HG03354 (cell line): ENCODE results near the gene LYPD3.
A peak's percentile ranks its signal among the peaks of the same experiment; 100 is the strongest.
"Not testable (repeated sequence)": the region's sequence is repeated elsewhere in the genome, so short reads cannot be mapped to it uniquely, and the experiment has no call there.

Experiments
- ATAC-seq: cut with Tn5 transposase; IDR thresholded peaks from one replicate; pipeline ENCODE4 v1.9.1; 2021; ENCODE audit warnings: mild to moderate bottlenecking; ENCODE audit not compliant: unreplicated experiment, poor library complexity, severe bottlenecking

LYPD3 gene

GRCh38 chr19:43463381-43464133 is 1.9 kb downstream of the LYPD3 start:
- peak; percentile 85 for ATAC-seq

DNA sequence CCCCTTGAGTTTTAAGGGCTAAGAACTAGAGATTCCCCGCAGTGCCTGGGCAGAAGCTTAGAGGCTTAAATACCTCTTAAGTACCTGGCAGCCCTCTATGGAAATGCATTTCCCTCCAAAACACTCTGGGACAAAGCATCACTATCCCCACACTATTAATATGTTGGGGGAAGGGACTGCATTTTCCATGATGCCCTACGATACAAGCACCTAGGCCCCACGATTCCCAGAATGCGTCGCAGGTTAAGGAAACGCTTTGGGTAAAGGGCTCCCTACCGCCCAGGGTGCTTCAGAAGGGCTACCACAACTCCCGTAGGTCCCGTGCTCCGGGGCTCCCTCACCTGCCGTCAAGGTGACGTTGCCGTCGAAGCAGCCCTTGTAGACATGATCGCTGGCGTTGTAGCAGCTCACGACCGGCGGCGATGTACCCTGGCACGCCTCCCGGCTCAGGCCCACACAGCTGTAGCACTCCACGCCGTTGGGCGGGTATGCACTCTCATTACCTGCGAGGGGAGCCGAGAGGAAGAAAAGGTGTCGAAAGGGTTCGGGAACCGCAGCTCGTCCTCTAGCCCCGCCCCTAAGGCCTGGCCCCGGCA is 2.5 kb downstream of the LYPD3 start:
- no peak for ATAC-seq

- ATAC-seq: no peak
Observed at GRCh38 chr19:43462383-43462782, 3.0 kb downstream of the LYPD3 start.

DNA sequence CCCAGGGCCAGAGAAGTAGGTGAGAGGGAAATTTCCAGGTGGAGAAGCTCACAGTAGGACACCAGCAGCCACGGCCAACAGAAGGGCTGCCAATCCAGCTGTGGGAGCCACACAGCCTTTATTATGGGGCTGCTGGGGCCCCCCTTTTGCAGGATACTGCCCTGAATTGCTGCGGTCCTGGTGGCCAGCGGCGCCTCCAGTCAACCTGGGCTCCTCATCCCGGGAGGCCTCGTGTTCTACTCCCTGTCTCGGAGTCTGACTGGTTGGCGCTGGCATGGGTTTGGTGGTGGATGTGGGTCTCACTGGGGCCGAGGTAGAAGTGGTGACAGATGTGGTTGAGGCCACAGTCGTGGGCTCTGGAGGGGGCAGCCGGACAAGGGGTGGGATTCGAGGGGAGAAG is 4.1 kb downstream of the LYPD3 start:
- ATAC-seq: no peak

DNA sequence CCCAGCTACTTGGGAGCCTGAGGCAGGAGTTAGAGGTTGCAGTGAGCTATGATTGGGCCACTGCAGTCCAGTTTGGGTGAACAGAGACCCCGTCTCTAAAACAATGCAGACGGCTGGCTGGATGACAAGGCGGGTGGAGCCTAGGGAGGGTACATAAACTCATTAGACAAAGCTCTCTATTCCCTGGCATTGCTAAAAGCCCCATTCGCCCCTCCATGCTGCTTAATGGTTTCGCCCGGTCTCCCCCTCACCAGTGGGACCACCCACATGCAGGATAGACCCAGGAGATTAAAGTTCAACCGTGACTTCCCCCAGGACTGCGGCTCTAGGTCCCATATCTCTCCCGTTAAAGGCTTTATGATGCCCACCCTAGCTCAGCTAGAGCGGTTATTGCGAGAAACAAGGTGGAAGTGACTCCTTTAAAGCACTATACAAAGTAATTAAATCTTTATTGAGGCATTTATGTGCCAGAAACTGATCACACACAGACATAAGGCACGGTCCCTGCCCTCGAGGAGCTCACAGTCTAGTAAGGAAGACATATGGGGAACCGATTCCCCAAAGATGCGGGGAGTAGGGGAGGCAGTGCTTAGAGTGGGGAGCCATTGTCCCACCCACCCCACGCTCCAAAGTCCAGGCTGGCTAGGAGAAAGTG is 4.9 kb downstream of the LYPD3 start:
- ATAC-seq: no peak

- no peak for ATAC-seq
Observed at GRCh38 chr19:43457809-43458208, 7.6 kb downstream of the LYPD3 start.

GRCh38 chr19:43455321-43456113 is 9.9 kb downstream of the LYPD3 start:
- ATAC-seq: no peak

GRCh38 chr19:43454031-43454430 is 11.4 kb downstream of the LYPD3 start:
- no peak for ATAC-seq

DNA sequence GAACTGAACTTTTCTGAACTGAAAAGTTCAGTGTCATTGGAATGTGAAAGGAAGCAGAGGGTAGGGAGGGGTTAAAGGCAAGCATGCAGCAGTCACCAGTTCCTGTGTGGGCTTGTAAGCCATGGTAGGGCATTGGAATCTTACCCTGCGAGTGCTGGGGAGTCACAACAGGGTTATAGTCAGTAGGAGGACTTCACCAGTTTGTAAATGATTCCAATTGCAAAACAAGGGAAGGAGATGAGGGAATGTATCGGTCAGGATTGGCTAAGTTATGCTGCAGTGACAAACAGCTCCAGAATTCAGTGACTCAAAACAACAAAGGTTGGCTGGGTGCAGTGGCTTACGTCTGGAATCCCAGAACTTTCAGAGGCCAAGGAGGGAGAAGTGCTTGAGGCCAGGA is 12.8 kb downstream of the LYPD3 start:
- no peak for ATAC-seq

- ATAC-seq: no peak
Observed at GRCh38 chr19:43450545-43450997, 14.8 kb downstream of the LYPD3 start.

- no peak for ATAC-seq
Observed at GRCh38 chr19:43447655-43448054, 17.8 kb downstream of the LYPD3 start.

GRCh38 chr19:43446746-43447489 is 18.5 kb downstream of the LYPD3 start:
- ATAC-seq: no peak

GRCh38 chr19:43445426-43445825 is 20.0 kb downstream of the LYPD3 start:
- ATAC-seq: no peak

DNA sequence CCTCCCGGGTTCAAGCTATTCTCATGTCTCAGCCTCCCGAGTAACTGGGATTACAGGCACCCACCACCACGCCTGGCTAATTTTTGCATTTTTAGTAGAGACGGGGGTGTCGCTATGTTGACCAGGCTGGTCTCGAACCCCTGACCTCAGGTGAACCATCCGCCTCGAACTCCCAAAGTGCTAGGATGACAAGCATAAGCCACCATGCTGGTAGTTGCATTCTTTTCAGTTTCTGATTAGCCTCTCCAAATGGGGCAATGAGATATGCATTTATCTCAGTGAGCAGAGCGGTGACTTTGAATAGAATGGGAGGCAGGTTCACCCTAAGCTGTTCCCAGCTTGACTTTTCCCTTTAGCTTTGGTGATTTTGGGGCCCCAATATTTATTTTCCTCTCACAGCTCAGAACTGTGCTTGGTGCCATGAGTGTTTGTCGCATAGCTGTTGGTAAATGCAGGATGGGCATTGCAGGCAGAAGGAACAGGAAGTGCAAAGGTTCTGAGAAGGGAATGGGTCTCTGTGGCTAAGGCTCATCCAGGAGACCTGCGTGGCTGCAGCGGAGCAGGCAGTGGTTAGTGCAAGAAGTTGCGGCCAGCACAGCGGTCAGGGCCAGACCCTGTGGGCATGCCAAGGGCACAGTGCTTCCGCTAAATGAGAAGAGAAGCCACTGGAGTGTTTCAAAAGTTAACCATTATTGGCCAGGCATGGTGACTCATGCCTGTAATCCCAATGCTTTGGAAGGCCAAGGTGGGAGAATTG is 20.7 kb downstream of the LYPD3 start:
- ATAC-seq: no peak

- ATAC-seq: not testable (repeated sequence)
Observed at GRCh38 chr19:43444091-43444490, 21.3 kb downstream of the LYPD3 start.

- ATAC-seq: no peak
Observed at GRCh38 chr19:43441716-43442115, 23.7 kb downstream of the LYPD3 start.

GRCh38 chr19:43439709-43440063 is 25.7 kb downstream of the LYPD3 start:
- no peak for ATAC-seq

GRCh38 chr19:43439032-43439708 is 26.2 kb downstream of the LYPD3 start:
- no peak for ATAC-seq
